ENCODE data around the gene NHS.

The NHS gene

GRCh38 chrX:17608888-17609287 lies 233.9 kb downstream of the NHS start:
- Histone ChIP-seq H3K4me1 (ENCODE audit: insufficient read depth, low read length, severe bottlenecking) (no peaks in the 10 kb centered on the region), H3K27me3 (ENCODE audit: insufficient read depth, low read length) (no peaks in the 10 kb centered on the region), H3K4me2 (ENCODE audit: low read length) (no peak overlapping the region), H3K36me3 (ENCODE audit: insufficient read depth, low read length) (no peaks in the 10 kb centered on the region), H3K4me3 (ENCODE audit: low read depth, low read length, poor library complexity, severe bottlenecking) (no peak overlapping the region), H3K9me2 (ENCODE audit: low read depth, low read length) (no peaks in the 10 kb centered on the region), H3F3A (ENCODE audit: insufficient read depth, low read length) (no peaks in the 10 kb centered on the region), H2AFZ (ENCODE audit: low read length) (no peak overlapping the region), H3K9ac (ENCODE audit: low read length) (no peak overlapping the region), H3K9me3 (ENCODE audit: low read length) (no peaks in the 10 kb centered on the region), H3K79me2 (ENCODE audit: insufficient read depth, low read length) (no peaks in the 10 kb centered on the region), H3K27ac (ENCODE audit: low read depth, low read length, poor library complexity, severe bottlenecking) (no peak overlapping the region), H4K20me1 (ENCODE audit: insufficient read depth, low read length) (no peaks in the 10 kb centered on the region)
- no peak for TF ChIP-seq EZH2 (IDR thresholded peaks at IDR 0.05; ENCODE audit: borderline replicate concordance, low read length)

GRCh38 chrX:17610788-17611187 lies 235.8 kb downstream of the NHS start:
- no peaks in the 10 kb centered on the region for H3K9me2 ChIP-seq (ENCODE audit: low read depth, low read length)
- no peaks in the 10 kb centered on the region for H3F3A ChIP-seq (ENCODE audit: insufficient read depth, low read length)
- no peaks in the 10 kb centered on the region for H3K9me3 ChIP-seq (ENCODE audit: low read length)

GRCh38 chrX:17613979-17614588 lies 239.1 kb downstream of the NHS start:
- no peak overlapping the region for H3K27ac ChIP-seq (ENCODE audit: low read depth, low read length, poor library complexity, severe bottlenecking)

More at GRCh38 chrX:17610788-17611187, 235.8 kb downstream of the NHS start:
- Histone ChIP-seq H3K4me2 (ENCODE audit: low read length) (no peak overlapping the region), H3K79me2 (ENCODE audit: insufficient read depth, low read length) (no peaks in the 10 kb centered on the region), H3K27me3 (ENCODE audit: insufficient read depth, low read length) (no peaks in the 10 kb centered on the region), H4K20me1 (ENCODE audit: insufficient read depth, low read length) (no peaks in the 10 kb centered on the region), H3K27ac (ENCODE audit: low read depth, low read length, poor library complexity, severe bottlenecking) (no peak overlapping the region), H3K4me3 (ENCODE audit: low read depth, low read length, poor library complexity, severe bottlenecking) (no peak overlapping the region), H3K9ac (ENCODE audit: low read length) (no peak overlapping the region), H3K4me1 (ENCODE audit: insufficient read depth, low read length, severe bottlenecking) (no peaks in the 10 kb centered on the region), H2AFZ (ENCODE audit: low read length) (no peak overlapping the region), H3K36me3 (ENCODE audit: insufficient read depth, low read length) (no peaks in the 10 kb centered on the region)
- TF ChIP-seq CTCF (IDR thresholded peaks at IDR 0.05; ENCODE audit: low read length) = no peak
- TF ChIP-seq EZH2 (IDR thresholded peaks at IDR 0.05; ENCODE audit: borderline replicate concordance, low read length) = no peak

More at GRCh38 chrX:17613979-17614588, 239.1 kb downstream of the NHS start:
- no peaks in the 10 kb centered on the region for H3K27me3 ChIP-seq (ENCODE audit: insufficient read depth, low read length)
- H3K4me2 ChIP-seq (ENCODE audit: low read length) = no peak overlapping the region
- no peak overlapping the region for H3K9ac ChIP-seq (ENCODE audit: low read length)
- no peak overlapping the region for H2AFZ ChIP-seq (ENCODE audit: low read length)
- no peaks in the 10 kb centered on the region for H3F3A ChIP-seq (ENCODE audit: insufficient read depth, low read length)
- H4K20me1 ChIP-seq (ENCODE audit: insufficient read depth, low read length) = no peaks in the 10 kb centered on the region
- no peaks in the 10 kb centered on the region for H3K9me3 ChIP-seq (ENCODE audit: low read length)
- no peaks in the 10 kb centered on the region for H3K4me1 ChIP-seq (ENCODE audit: insufficient read depth, low read length, severe bottlenecking)
- no peaks in the 10 kb centered on the region for H3K9me2 ChIP-seq (ENCODE audit: low read depth, low read length)
- H3K36me3 ChIP-seq (ENCODE audit: insufficient read depth, low read length) = no peaks in the 10 kb centered on the region
- H3K79me2 ChIP-seq (ENCODE audit: insufficient read depth, low read length) = no peaks in the 10 kb centered on the region
- H3K4me3 ChIP-seq (ENCODE audit: low read depth, low read length, poor library complexity, severe bottlenecking) = no peak overlapping the region
- TF ChIP-seq CTCF (IDR thresholded peaks at IDR 0.05; ENCODE audit: low read length) (no peak), EZH2 (IDR thresholded peaks at IDR 0.05; ENCODE audit: borderline replicate concordance, low read length) (no peak)

Data from OCI-LY1 (cell line).